WTC11 (cell line): Measurements from ENCODE around the gene NRXN3. TPM values are rescaled to one million over a fixed set of nuclear protein-coding genes. Genes with fewer than 3 reads are reported as not detected.

Source experiments
- ATAC-seq: fragments of 200-7000 bp; cut with Tn5 transposase; 2 replicates; pipeline ENCODE4 v1.10.0; 2021; ENCODE audit warnings: mild to moderate bottlenecking, moderate library complexity
- CTCF ChIA-PET: fragments of 300-600 bp; sonication (Branson Sonifier 250); formaldehyde crosslinking; loops from one replicate; lab custom pipeline; 2021; ENCODE audit warnings: antibody characterized with exemption; lab: Charles Lee
- POLR2A ChIA-PET: fragments of 350-600 bp; sonication (Branson Sonifier 250); formaldehyde crosslinking; loops from one replicate; lab custom pipeline; 2021; ENCODE audit warnings: antibody characterized with exemption; lab: Charles Lee
- DNase-seq: peaks from one replicate; pipeline ENCODE4 v3.0.0; 2021; ENCODE audit warnings: low spot score
- H3K27ac Mint-ChIP-seq: 2 replicates; pipeline ENCODE4 v1.8.0; 2021; ENCODE audit warnings: mixed read lengths
- H3K27me3 Mint-ChIP-seq: 2 replicates; pipeline ENCODE4 v1.8.0; 2021; ENCODE audit warnings: low read depth, mild to moderate bottlenecking, moderate library complexity, mixed read lengths
- H3K36me3 Mint-ChIP-seq: 2 replicates; pipeline ENCODE4 v1.8.0; 2021; ENCODE audit warnings: mixed read lengths
- H3K4me1 Mint-ChIP-seq: 2 replicates; pipeline ENCODE4 v1.8.0; 2022; ENCODE audit warnings: mixed read lengths
- H3K4me3 Mint-ChIP-seq: 2 replicates; pipeline ENCODE4 v1.8.0; 2021; ENCODE audit warnings: mild to moderate bottlenecking, moderate library complexity, mixed read lengths
- H3K9me3 Mint-ChIP-seq: 2 replicates; pipeline ENCODE4 v1.8.0; 2021; ENCODE audit warnings: mixed read lengths
- AFF4 ChIP-seq: sonication (generic); formaldehyde crosslinking; IDR thresholded peaks from 2 replicates; pipeline ENCODE4 v1.8.1; 2023; ENCODE audit warnings: mild to moderate bottlenecking, missing genetic modification reagents, borderline replicate concordance
- ATF3 ChIP-seq: sonication (generic); formaldehyde crosslinking; conservative IDR thresholded peaks from 2 replicates; pipeline ENCODE4 v1.8.1; 2022; ENCODE audit warnings: mild to moderate bottlenecking, missing genetic modification reagents
- CBFB ChIP-seq: sonication (generic); formaldehyde crosslinking; IDR thresholded peaks from 2 replicates; pipeline ENCODE4 v1.8.1; 2022; ENCODE audit warnings: mild to moderate bottlenecking, low read depth, missing genetic modification reagents
- CTCF ChIP-seq: fragments of 200-600 bp; IDR thresholded peaks from 2 replicates; pipeline ENCODE4 v1.8.0; 2022; ENCODE audit warnings: antibody characterized with exemption
- E2F5 ChIP-seq: sonication (generic); formaldehyde crosslinking; IDR thresholded peaks from 2 replicates; pipeline ENCODE4 v1.8.1; 2022; ENCODE audit warnings: mild to moderate bottlenecking, moderate library complexity, missing genetic modification reagents
- ERG ChIP-seq: fragments of 250-450 bp; sonication (Bioruptor Pico); IDR thresholded peaks from 2 replicates; pipeline ENCODE4 v1.8.0; 2021; ENCODE audit warnings: mild to moderate bottlenecking
- ETV6 ChIP-seq: sonication (generic); formaldehyde crosslinking; IDR thresholded peaks from 2 replicates; pipeline ENCODE4 v1.8.1; 2022; ENCODE audit warnings: mild to moderate bottlenecking, missing genetic modification reagents
- FOXJ3 ChIP-seq: sonication (generic); formaldehyde crosslinking; IDR thresholded peaks from 2 replicates; pipeline ENCODE4 v1.9.0; 2021; ENCODE audit warnings: missing genetic modification reagents, mild to moderate bottlenecking, borderline replicate concordance
- FOXP4 ChIP-seq: sonication (generic); formaldehyde crosslinking; IDR thresholded peaks from 2 replicates; pipeline ENCODE4 v1.8.0; 2022; ENCODE audit warnings: mild to moderate bottlenecking, missing genetic modification reagents
- MLX ChIP-seq: sonication (generic); formaldehyde crosslinking; IDR thresholded peaks from 2 replicates; pipeline ENCODE4 v1.8.1; 2023; ENCODE audit warnings: mild to moderate bottlenecking, missing genetic modification reagents, moderate library complexity
- NFE2L1 ChIP-seq: sonication (generic); formaldehyde crosslinking; IDR thresholded peaks from 2 replicates; pipeline ENCODE4 v1.8.1; 2023; ENCODE audit warnings: missing genetic modification reagents
- NR2C2 ChIP-seq: sonication (generic); formaldehyde crosslinking; IDR thresholded peaks from 2 replicates; pipeline ENCODE4 v1.8.0; 2022; ENCODE audit warnings: mild to moderate bottlenecking, missing genetic modification reagents
- PRDM15 ChIP-seq: sonication (generic); formaldehyde crosslinking; IDR thresholded peaks from 2 replicates; pipeline ENCODE4 v1.8.0; 2022; ENCODE audit warnings: missing genetic modification reagents
- SMAD4 ChIP-seq: sonication (generic); formaldehyde crosslinking; IDR thresholded peaks from 2 replicates; pipeline ENCODE4 v1.8.0; 2022; ENCODE audit warnings: mild to moderate bottlenecking, missing genetic modification reagents
- USF1 ChIP-seq: sonication (generic); formaldehyde crosslinking; IDR thresholded peaks from 2 replicates; pipeline ENCODE4 v1.8.0; 2022; ENCODE audit warnings: mild to moderate bottlenecking, missing genetic modification reagents
- ZBTB21 ChIP-seq: sonication (generic); formaldehyde crosslinking; IDR thresholded peaks from 2 replicates; pipeline ENCODE4 v1.8.1; 2023; ENCODE audit warnings: mild to moderate bottlenecking, missing genetic modification reagents, borderline replicate concordance
- ZNF138 ChIP-seq: sonication (generic); formaldehyde crosslinking; conservative IDR thresholded peaks from 2 replicates; pipeline ENCODE4 v1.8.1; 2022; ENCODE audit warnings: mild to moderate bottlenecking, moderate library complexity, missing genetic modification reagents
- ZNF219 ChIP-seq: sonication (generic); formaldehyde crosslinking; IDR thresholded peaks from 2 replicates; pipeline ENCODE4 v1.8.0; 2023; ENCODE audit warnings: missing genetic modification reagents, mild to moderate bottlenecking, borderline replicate concordance
- ZNF263 ChIP-seq: sonication (generic); formaldehyde crosslinking; IDR thresholded peaks from 2 replicates; pipeline ENCODE4 v1.8.1; 2022; ENCODE audit warnings: low read depth, mild to moderate bottlenecking, moderate library complexity, missing genetic modification reagents
- ZNF423 ChIP-seq: fragments of 250-450 bp; sonication (Bioruptor Pico); IDR thresholded peaks from 2 replicates; pipeline ENCODE4 v2.1.2; 2022; ENCODE audit warnings: mild to moderate bottlenecking, moderate library complexity
- total RNA-seq: library from RNA; stranded (reverse); gene quantifications from 3 replicates; pipeline ENCODE4 v1.2.3, GENCODE V29; 2021

Gene NRXN3
- total RNA-seq, 1 experiment from 2014 or later: 3.0 TPM

- TF ChIP-seq AFF4 (CRISPR knock-in tag): no peak
- no peak for TF ChIP-seq ZBTB21 (CRISPR knock-in tag)
- TF ChIP-seq ERG (CRISPR knock-in tag): no peak
These were observed 328.0 kb downstream of the NRXN3 start (continued) for GRCh38 chr14:78498062-78498595.

GRCh38 chr14:78501909-78502308, 331.7 kb downstream of the NRXN3 start:
- no peaks in the 10 kb centered on the region for H3K36me3 Mint-ChIP-seq
- TF ChIP-seq CBFB (CRISPR knock-in tag) (no peak), E2F5 (CRISPR knock-in tag) (no peak), USF1 (CRISPR knock-in tag) (no peak), ETV6 (CRISPR knock-in tag) (no peak), FOXP4 (CRISPR knock-in tag) (no peak), PRDM15 (CRISPR knock-in tag) (no peak), ZNF263 (CRISPR knock-in tag) (no peak), SMAD4 (CRISPR knock-in tag) (no peak), ZNF138 (CRISPR knock-in tag) (no peak), ZNF219 (CRISPR knock-in tag) (no peak), CTCF (no peak), NR2C2 (CRISPR knock-in tag) (no peak), FOXJ3 (no peak), ATF3 (no peak), MLX (no peak), NFE2L1 (no peak), ZNF423 (no peak)
- POLR2A ChIA-PET: no interaction called here
- peaks cover 9% of the 10 kb centered on the region for H3K9me3 Mint-ChIP-seq
- H3K27me3 Mint-ChIP-seq: no peaks in the 10 kb centered on the region
- H3K4me1 Mint-ChIP-seq: no peaks in the 10 kb centered on the region
- H3K27ac Mint-ChIP-seq: no peak overlapping the region
- ATAC-seq: no peak
- CTCF ChIA-PET: interaction anchor here (1.2 kb wide), 1 partner anchor 65 kb away, joined by 3 read pairs; no protein-coding TSS in a partner anchor
- DNase-seq: no peak
- no peak overlapping the region for H3K4me3 Mint-ChIP-seq
